HG03460 (cell line): ENCODE data around the gene FAM25G.
"Not testable (repeated sequence)": the region's sequence is repeated elsewhere in the genome, so short reads cannot be mapped to it uniquely, and the experiment has no call there.

ENCODE experiments used
- ATAC-seq: cut with Tn5 transposase; IDR thresholded peaks from one replicate; pipeline ENCODE4 v1.9.1; 2021; ENCODE audit not compliant: unreplicated experiment

Gene FAM25G

DNA sequence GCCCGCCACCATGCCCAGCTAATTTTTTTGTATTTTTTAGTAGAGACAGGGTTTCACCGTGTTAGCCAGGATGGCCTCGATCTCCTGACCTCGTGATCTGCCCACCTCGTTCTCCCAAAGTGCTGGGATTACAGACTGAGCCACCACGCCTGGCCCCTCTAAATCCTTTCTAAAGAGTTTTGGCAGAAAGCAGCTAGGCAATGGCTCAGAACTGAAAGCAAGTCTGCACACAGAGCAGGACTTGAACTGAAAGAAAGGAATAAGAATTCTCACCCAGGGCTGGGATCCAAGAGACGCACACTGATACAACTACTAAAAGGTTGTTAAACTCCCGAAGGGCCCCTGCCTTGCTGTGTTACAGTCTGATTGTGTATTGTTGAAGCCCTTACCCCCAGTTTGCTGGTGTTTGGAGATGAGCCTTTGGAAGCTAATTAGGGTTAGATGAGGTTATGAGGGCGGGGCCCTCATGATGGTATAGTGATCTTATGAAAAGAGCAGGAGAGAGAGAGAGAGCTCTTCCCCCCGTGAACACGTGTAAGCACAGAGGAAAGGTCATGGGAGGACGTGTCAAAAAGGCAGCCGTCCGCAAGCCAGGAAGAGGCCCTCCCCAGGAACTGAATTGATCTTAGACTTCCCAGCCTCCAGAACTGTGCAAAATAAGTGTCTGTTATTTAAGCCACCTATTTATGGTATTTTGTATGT is 26.1 kb downstream of the FAM25G start:
- ATAC-seq, result not testable (repeated sequence)

DNA sequence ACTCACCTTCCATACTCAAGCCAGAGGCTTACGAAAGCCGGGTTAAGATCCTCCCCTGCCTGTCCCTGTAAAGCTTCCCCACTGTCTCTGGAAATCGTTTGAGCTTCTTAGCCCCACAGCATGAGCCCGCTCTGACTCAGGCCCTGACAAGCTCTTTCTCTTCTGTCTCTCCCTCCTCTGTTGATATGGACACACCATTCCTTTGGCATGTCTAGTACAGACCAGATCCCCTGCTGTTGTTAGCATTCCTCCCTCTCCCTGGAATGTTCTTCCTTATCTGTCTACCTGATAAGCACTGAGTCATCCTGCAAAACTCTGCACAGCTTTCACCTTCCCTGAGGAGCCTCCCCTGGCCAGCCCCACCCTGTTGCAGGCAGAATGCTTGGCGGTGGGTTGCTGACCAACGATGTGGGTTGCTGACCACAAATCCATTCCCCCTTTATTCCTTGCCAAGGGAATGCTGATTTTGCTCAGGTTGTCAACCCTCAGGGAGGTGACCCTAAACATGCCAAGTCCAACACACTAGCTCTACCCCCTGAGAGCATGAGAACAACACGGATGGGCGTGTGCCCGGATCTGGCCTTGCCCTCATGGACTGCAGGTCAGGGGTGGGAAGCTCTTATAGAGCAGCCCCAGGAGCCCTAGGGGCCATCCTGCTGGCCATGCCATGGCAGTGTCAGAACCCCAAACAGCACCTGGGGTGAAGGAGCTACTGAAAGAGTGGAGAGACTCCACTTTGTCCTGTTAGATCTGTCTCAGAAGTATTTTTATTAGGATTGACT is 28.7 kb downstream of the FAM25G start:
- not testable (repeated sequence) for ATAC-seq

DNA sequence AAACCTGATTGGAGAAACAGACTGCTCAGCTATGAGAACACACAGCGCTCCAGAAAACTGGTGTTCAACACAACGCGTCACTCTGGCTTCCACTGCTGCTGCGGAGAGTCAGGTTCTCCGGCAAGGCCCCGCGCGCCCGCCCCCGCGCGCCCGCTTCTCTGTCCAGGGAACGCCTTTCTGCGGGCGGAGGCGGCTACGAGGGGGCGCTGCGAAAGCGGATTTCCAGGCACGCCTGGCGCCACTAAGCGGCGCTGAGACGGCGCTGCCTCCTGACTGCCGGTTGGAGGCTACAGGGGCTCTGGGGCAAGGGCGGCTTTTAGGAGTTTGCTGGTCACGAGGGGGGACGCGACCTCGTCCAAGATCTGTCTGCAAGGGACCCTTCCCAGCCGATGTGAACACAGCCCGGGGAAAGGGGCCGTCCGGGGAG is 30.2 kb downstream of the FAM25G start:
- ATAC-seq, result peak; percentile 52

DNA sequence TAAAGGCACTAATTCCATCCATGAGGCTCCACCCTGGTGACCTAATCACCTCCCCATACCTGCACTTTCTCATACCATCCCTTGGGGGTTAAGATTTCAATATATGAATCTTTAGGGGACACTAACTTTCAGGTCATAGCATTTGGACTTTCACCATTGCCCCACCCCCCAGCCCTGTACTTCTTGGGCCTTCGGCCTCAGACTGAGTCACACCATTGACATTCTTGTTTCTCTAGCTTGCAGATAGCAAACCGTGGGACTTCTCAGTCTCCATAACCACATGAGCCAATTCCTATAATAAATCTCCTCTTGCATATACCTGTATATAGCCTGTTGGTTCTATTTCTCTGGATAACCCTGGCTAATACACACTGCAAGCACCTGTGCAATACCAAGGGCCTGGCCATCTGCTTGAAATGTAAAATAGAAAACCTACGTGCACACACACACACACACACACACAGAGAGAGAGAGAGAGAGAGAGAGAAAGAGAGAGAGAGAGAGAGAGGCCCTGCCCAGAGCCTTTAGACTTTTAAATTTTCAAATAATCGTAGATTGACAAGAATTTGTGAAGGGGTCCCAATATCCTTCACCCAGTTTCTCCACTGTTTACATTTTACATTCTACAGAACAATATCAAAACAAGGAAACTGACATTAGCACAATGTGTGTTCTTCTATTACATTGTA is 32.9 kb downstream of the FAM25G start:
- ATAC-seq, result no peak

DNA sequence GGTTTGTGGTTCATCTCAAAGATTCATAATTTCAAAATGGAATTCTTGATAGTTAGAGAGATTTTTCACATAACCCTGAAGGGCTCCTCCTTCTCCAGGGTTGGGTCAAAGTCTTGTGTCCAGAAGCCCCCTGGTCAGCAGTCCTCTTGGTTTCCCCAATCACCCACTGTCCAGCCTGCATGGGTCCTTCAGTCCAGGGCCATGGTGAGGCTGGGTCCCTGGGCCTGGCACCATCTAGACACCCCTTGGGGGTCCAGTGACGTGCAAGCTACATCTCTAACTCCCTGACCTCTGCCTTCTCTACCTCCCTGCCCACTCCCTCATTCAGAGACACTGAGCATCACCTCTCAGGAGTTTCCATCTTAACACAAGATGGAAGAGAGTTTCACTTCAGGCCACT is 33.7 kb downstream of the FAM25G start:
- no peak for ATAC-seq

DNA sequence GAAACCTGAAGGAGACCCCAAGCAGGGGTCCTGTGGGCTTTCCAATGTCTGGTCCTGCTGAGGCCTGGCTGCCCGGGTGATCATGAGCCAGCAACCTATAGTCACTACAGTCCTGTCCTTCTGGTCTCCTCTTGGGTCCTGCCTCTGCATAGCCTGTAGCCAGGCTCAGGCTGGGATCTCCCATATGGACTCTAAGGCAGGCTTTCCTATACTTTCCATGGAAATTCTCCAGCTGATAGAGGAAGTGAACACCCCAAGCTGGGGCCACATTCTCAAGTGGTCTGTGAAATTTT is 34.0 kb downstream of the FAM25G start:
- no peak for ATAC-seq

DNA sequence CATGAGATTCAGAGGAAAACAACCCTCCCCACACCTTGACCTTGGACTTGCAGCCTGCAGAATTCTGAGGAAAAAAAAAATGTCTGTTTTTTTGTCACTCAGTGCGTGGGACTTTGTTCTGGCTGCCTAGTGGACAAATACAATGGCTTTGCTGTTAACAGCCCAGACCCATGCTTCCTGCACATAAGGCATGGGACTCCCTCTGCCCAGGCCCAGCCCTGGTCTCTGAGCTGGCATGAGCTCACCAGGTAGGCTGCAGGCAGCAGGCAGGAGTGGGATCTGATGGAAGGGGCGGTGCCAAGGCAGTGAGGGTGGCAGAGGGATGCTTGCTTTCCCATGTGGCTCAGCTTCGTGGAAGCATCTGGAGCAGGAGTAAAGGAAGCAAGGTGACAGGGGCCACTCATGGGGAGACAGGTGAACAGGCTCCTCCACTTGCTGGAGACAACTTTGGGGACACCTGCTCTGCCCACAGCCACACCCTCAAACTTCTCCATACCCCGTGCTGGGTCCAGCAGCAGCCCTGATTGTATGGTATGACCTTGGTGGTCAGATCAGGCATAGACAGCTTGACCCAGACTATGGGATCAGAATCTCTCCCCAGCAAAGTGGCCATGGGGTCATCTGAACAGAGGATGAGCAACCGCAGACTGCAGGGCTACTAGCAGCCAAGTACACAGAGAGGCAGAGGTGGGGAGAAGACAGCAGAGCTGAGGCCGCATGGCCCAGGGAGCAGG is 34.5 kb downstream of the FAM25G start:
- no peak for ATAC-seq

DNA sequence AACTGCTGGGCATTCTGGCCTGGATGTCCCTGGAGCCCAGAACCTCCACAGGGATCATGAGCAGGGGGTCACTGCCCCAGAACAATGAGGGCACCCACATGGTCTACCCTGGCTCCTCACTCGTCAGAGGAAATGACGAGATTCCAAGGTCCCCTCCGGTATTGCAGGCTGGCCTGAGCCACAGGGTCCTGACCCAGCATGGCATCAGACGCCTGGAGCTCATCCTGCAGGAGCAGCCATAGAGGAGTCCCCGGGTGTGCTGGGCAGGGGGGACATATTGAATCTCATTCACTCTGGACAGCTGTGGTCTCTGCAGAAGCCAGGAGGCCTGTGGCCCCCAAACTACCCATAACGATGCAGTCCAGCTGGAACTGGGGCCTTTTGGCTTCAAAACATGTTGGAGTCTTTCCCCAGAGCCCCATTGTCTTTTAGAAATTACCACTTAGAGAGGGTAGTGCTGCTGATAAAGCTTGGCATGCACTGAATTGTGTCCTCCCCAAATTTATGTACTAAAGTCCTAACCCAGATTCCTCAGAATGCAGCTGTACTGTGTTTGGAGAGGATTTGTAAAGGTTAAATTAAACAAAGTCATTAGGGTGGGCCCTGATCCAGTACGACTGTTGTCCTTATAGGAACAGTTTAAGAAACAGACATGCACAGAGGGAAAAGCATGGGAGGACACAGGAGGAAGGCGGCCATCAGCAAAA is 35.3 kb downstream of the FAM25G start:
- no peak for ATAC-seq

DNA sequence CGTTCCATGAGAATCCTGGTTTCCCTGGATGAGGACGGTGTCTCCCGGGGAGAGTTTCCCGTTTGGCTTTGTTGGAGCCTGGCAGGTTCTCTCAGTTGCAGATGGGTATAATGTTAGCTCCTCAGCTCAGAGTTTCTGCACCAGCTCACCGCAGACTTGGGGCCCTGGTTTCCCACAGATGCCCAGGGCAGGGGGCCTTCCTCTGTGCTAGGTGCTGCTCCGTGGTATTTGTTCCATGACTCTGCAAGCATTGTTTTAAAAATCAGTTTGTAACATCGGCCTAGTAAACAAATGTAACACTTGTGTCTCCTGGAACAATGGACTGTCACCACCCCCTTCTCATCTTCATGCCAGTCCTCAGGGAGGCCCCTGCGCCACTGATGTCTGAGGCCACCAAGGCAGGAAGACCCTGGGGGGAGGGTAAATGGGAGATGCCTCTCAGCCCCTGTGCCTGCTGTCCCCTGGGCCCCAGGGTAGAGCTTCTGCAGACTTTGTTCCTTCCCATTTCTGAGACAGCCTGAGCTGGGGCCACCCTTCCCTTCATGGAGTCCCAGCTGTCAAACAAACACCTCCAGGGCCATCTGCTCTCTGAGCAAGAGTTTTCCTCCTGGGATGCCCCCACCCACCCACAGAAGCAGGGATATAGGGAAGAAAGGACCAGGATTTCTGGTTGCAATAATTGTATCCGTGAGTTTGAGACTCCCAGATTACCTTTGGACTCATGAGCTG is 36.0 kb downstream of the FAM25G start:
- ATAC-seq, result not testable (repeated sequence)

DNA sequence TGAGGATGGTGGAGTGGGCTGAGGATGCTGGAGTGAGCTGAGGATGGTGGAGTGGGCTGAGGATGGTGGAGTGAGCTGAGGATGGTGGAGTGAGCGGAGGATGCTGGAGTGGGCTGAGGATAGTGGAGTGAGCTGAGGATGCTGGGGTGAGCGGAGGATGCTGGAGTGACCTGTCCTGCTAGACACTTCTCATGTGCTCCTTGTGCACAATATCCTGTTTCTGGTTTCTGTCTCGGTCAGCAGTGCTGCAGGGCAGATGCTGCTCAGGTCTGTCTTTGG is 36.8 kb downstream of the FAM25G start:
- ATAC-seq, result no peak

DNA sequence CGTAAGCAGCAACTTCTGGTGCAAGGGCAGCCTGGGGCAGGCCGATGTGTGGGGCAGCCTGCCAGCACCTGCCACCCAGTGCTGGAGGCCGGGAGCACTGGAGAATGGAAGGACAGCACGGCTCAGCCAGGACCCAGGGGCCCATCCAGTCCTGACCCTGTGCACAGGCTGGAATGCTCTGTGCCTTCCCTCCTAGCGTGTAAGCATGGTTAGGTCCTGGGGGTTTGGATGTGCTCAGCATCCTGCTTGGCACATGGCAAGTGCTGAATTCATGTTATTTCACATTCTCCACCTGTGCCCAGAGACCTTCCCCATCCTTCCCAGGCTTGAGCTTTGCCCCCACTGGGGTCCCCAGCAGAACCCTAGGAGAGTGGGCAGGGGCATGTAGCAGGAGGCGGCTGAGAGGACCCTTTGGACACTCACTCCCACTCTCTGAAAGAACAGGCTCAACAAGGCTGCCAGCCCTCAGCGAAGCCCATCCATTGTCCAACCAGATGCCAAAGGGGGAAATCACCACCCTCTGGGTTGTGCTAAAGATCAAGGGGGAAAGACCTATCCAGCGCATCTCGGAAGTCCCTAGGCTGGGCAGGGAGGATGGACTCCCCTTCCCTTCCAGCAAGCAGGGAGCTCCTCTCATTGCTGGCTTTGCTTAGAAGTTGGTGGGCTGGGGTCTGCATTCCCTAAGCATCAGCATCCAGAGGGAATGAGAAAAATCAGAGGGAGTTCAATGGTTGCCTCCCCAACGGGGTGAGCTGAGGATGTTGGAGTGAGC is 37.3 kb downstream of the FAM25G start:
- no peak for ATAC-seq

DNA sequence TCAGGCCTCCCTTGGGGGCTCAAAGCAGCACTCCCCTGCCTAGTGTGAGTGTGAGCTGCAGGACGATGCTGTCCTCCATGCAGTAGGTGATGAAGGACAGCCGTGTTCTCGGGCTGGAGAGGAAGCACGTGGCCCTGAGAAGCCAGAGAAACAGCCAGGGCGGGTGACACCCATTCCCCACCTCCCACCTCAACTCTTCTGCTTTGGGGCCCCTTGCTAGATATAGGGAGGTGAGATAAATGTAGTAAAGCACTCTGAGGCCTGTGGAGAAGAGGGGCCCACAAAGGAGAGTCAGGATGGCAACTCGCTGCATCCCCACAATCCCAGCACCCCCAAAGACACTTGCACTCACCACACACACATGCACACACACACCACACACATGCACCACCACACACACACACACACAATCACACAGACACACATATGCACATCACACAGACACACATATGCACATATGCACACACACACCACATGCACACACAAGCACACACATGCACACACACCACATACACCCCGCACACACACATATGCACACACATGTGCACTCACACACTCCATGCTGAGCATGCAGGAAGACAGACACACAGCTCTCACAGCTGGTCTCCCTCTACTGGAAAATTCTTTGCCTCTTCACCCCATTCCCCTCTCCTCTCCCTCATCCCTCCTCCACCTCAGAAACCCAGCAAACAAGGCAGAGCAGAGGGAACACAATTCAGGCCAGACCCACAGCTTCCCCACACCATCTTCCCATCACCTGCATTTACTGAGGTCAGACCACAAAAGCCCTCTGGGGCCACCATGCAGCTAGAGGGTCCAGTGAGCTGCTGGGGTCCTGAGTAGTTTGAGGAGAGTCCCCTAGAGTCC is 38.1 kb downstream of the FAM25G start:
- ATAC-seq, result no peak

DNA sequence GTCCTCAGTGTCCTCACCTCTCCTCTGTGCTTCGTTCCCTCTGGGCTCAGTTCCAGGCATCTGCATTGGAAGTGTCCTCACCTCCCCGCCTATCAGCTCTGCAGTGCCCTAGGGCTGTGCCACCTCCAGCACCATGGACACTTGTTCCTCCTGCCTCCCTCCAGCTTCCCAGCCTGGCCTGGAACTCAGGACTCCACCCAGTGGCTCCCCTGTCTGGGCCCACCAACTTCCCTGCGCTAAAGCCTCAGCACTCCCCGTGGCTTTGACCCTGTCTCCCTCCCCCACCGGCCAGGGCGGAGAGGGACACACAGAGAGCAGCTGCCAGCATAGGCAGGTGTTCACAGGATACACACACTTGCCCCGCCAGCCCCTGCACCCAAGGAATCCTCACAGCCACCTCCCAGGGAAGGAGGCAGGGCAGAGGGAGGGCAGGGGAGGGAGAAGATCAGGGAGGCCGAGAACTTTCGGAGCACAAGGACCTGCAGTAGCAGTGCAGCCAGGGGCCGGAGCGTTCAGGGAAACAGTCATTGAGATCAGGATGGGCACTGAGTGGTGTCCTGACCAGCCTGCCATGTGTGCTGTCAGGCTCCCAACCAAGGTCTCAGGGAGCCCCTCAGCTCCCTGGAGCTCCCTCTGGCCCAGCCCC is 38.9 kb downstream of the FAM25G start:
- no peak for ATAC-seq

DNA sequence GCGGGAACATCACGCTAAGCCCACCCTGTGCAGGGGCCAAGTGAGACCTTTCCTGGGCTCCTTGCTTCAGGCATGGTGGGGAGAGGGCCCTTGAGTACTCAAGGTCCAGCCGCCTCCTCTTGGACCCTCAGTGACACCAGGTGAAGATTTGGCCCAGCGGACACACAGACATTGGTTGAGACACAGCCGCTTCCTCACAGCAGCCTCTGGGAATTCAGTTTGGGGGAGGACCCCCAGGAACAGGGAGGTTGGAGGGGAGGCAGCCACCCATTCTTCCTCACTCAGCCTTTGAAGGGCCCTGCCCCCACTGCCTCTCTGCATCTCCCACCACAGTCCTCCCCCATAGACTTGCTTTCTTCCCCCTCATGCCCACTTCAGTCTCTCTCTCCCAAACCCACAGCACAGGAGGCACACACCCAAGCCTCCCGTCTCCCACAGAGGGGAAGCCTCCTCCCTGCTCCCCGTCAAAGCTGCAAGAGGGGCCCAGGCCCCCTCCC is 39.5 kb downstream of the FAM25G start:
- no peak for ATAC-seq

DNA sequence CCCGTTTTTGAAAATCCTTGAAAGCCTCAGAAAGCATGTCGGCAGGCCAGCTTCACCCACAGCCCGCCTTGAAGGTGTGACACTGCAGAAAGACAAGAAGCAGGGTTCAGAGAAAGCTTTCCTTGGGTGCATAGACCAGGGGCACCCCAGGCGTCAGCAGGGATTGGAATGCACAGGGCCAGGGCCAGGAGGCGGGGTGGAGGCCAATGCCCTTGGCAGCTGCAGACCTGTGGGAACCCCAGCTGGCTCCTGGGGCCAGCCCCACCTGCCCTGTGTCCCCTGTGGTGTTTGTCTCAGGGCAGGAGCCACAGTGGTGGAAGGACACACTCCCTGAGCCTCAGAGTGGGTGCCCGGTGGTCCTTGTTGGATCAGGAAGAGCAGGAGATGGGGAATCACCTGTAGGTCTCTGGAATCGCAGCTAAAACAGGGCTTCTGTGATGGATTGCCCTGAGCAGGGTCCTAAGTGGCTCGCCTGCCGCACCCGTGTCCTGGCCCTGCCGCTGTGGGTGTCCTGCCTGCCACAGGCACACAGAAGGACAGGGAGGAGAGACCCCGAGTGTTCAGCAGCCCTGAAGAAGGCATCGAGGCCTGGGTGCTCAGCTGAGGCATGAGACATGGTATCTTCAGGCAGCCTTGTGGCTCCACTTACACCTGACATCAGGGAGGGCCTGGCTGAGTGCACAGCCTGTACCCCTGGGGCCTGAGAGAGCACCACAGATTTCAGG is 40.1 kb downstream of the FAM25G start:
- no peak for ATAC-seq

DNA sequence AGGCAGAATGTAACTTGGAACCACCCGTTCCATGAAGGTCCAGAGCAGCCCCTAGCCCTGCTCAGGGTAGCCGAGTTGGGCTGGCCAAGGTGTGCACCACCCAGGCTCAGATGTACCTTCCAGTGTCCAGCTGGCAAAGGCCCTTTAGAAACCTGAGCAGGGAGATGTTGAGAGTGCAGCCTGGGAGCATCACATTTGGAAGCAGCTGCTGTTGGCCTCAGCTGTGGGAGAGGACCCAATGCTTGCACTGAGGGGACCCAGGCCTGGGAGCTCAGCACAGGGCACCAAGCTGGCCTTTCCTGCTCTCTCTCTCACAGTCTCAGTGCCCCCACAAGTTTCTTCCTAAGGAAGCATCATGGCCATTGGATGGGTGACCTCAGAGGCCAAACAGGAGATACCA is 41.1 kb downstream of the FAM25G start:
- ATAC-seq, result no peak

DNA sequence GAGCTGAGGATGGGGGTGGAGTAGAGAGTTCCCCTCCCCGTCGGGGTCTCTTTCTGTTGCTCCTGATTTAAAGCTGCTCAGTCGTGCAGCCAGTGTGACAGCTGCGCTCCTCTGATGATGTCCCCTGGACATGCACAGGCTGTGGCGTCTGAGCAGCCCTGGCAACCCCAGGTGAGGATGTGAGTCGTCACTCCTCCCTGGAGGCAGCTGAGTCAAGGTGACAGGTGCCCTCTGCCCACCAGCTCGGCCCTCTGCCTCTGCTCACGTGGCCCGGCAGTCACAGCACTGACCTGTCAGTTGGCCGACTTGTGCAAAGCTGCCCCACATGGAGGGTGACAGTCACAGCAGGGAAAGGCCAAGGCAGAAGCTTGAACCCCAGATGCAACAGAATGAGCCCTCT is 41.5 kb downstream of the FAM25G start:
- ATAC-seq, result no peak
